Mesenchymal stem cell (in vitro differentiated cells and primary cell): ENCODE measurements around the gene MTMR2.

ENCODE experiments used
- DNase-seq: peaks from one replicate; pipeline ENCODE4 v3.0.0-alpha.2; 2013
- H2AFZ ChIP-seq: one replicate; pipeline ENCODE4 v1.6.1; 2013; ENCODE audit warnings: low read depth, mild to moderate bottlenecking, control low read depth, inconsistent platforms, low read length, moderate library complexity
- H2AK5ac ChIP-seq: 2 replicates; pipeline ENCODE4 v1.6.1; 2013; ENCODE audit warnings: low read length, moderate library complexity, mild to moderate bottlenecking, inconsistent platforms; ENCODE audit not compliant: severe bottlenecking
- H2BK120ac ChIP-seq: one replicate; pipeline ENCODE4 v1.6.1; 2013; ENCODE audit warnings: low read depth, mild to moderate bottlenecking, inconsistent platforms, low read length, moderate library complexity
- H2BK12ac ChIP-seq, 2 experiments: one replicate each; pipeline ENCODE4 v1.6.1; 2013; ENCODE audit warnings: inconsistent platforms in 2 of 2, low read length in 2 of 2, mild to moderate bottlenecking in 2 of 2, moderate library complexity in 2 of 2, control low read depth in 1 of 2
- H2BK15ac ChIP-seq: one replicate; pipeline ENCODE4 v1.6.1; 2013; ENCODE audit warnings: mild to moderate bottlenecking, low read depth, inconsistent platforms; ENCODE audit not compliant: poor library complexity, severe bottlenecking
- H2BK5ac ChIP-seq: 2 replicates; pipeline ENCODE4 v1.6.1; 2013; ENCODE audit warnings: low read depth, mild to moderate bottlenecking, low read length, control low read depth, inconsistent platforms; ENCODE audit not compliant: poor library complexity, severe bottlenecking
- H3K14ac ChIP-seq, 2 experiments: one replicate each; pipeline ENCODE4 v1.6.1; 2013; ENCODE audit warnings: inconsistent platforms in 2 of 2, low read length in 2 of 2, control low read depth in 1 of 2, mild to moderate bottlenecking in 1 of 2, moderate library complexity in 1 of 2
- H3K18ac ChIP-seq, 2 experiments: one replicate each; pipeline ENCODE4 v1.6.1; 2013; ENCODE audit warnings: inconsistent platforms in 2 of 2, low read length in 2 of 2, control low read depth in 1 of 2, low read depth in 1 of 2, mild to moderate bottlenecking in 1 of 2
- H3K23ac ChIP-seq, 2 experiments: one replicate each; pipeline ENCODE4 v1.6.1; 2013; ENCODE audit warnings: inconsistent platforms in 2 of 2, low read length in 2 of 2, mild to moderate bottlenecking in 2 of 2, moderate library complexity in 2 of 2, control low read depth in 1 of 2
- H3K27ac ChIP-seq: 2 replicates; pipeline ENCODE4 v1.5.1; 2013; ENCODE audit warnings: mild to moderate bottlenecking, moderate library complexity, low read length, control low read depth, inconsistent platforms; ENCODE audit not compliant: poor library complexity, severe bottlenecking
- H3K27me3 ChIP-seq, 2 experiments: 2 replicates each; pipeline versions ENCODE4 v1.6.1 to v1.7.0; 2013; ENCODE audit warnings: low read length in 2 of 2, mild to moderate bottlenecking in 2 of 2, moderate library complexity in 2 of 2, control low read depth in 1 of 2, inconsistent platforms in 1 of 2; ENCODE audit not compliant: control insufficient read depth in 1 of 2, insufficient read depth in 1 of 2
- H3K36me3 ChIP-seq, 2 experiments: 2 replicates each; pipeline versions ENCODE4 v1.6.1 to v1.7.0; 2013; ENCODE audit warnings: low read length in 2 of 2, control low read depth in 1 of 2, inconsistent platforms in 1 of 2, low read depth in 1 of 2, mild to moderate bottlenecking in 1 of 2; ENCODE audit not compliant: insufficient read depth in 2 of 2, control insufficient read depth in 1 of 2
- H3K4ac ChIP-seq, 2 experiments: one replicate each; pipeline ENCODE4 v1.6.1; 2013; ENCODE audit warnings: inconsistent platforms in 2 of 2, low read length in 2 of 2, mild to moderate bottlenecking in 2 of 2, moderate library complexity in 2 of 2, control low read depth in 1 of 2, low read depth in 1 of 2
- H3K4me1 ChIP-seq: 2 replicates; pipeline ENCODE4 v1.6.1; 2013; ENCODE audit warnings: low read depth, low read length, control low read depth; ENCODE audit not compliant: control insufficient read depth, insufficient read depth
- H3K4me2 ChIP-seq: 2 replicates; pipeline ENCODE4 v1.6.1; 2013; ENCODE audit warnings: low read length, mild to moderate bottlenecking, inconsistent platforms; ENCODE audit not compliant: poor library complexity, severe bottlenecking
- H3K4me3 ChIP-seq, 2 experiments: 2 replicates each; pipeline versions ENCODE4 v1.5.1 to v1.7.0; 2013; ENCODE audit warnings: low read length in 2 of 2, mild to moderate bottlenecking in 2 of 2, control low read depth in 1 of 2, low read depth in 1 of 2; ENCODE audit not compliant: insufficient read depth in 1 of 2
- H3K79me1 ChIP-seq: replicated peaks from 2 replicates; pipeline ENCODE4 v1.6.1; 2013; ENCODE audit warnings: mild to moderate bottlenecking, control low read depth, low read length, inconsistent platforms; ENCODE audit not compliant: poor library complexity, severe bottlenecking
- H3K9ac ChIP-seq: 2 replicates; pipeline ENCODE4 v1.7.0; 2013; ENCODE audit warnings: mild to moderate bottlenecking, low read length, moderate library complexity
- H3K9me3 ChIP-seq: 2 replicates; pipeline ENCODE4 v1.7.0; 2013; ENCODE audit warnings: mild to moderate bottlenecking, low read length; ENCODE audit not compliant: control insufficient read depth
- H4K8ac ChIP-seq: one replicate; pipeline ENCODE4 v1.6.1; 2013; ENCODE audit warnings: inconsistent platforms, mild to moderate bottlenecking, low read length, moderate library complexity
- H4K91ac ChIP-seq: one replicate; pipeline ENCODE4 v1.6.1; 2013; ENCODE audit warnings: mild to moderate bottlenecking, low read length, inconsistent platforms
- WGBS: methylation state at CpG from one replicate; pipeline ENCODE4 v1.1.7; 2013; ENCODE audit warnings: mixed read lengths; 5-methylcytosine and 5-hydroxymethylcytosine counted together

Gene MTMR2

DNA sequence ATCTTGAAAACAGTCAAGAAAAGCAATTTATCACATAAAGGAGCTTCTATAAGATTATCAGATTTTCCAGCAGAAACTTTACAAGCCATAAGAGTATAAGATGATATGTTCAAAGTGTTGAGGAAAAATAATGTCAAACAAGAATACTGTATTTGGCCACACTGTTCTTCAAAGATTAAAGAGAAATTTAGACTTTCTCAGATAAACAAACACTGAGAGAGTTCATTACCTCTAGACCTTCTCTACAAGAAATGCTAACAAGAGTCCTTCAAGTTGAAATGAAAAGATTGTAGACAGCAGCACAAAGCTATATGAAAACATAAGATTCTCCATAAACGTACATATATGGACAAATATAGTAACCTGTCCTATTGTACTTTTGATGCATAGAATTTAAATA lies 8.0 kb upstream of the MTMR2 start:
- H3K23ac ChIP-seq, result no peak overlapping the region
- no peak overlapping the region for H2AK5ac ChIP-seq
- no peaks in the 10 kb centered on the region for H3K36me3 ChIP-seq
- H4K8ac ChIP-seq, result no peak overlapping the region
- no peak overlapping the region for H2BK12ac ChIP-seq
- no CpG with 5 or more reads among the region's 1 CpG for WGBS
- H2AFZ ChIP-seq, result no peak overlapping the region
- H3K9me3 ChIP-seq, result peaks cover 6% of the 10 kb centered on the region
- H3K9ac ChIP-seq, result no peak overlapping the region
- no peak overlapping the region for H2BK120ac ChIP-seq
- H3K4ac ChIP-seq, result no peak overlapping the region
- no peak for DNase-seq
- H3K14ac ChIP-seq, result no peak overlapping the region
- H2BK5ac ChIP-seq, result no peak overlapping the region
- H3K18ac ChIP-seq, result no peak overlapping the region
- no peak overlapping the region for H3K4me3 ChIP-seq
- no peak overlapping the region for H3K4me2 ChIP-seq
- no peak overlapping the region for H3K27ac ChIP-seq
- no peak overlapping the region for H4K91ac ChIP-seq
- no peak overlapping the region for H2BK15ac ChIP-seq
- no peaks in the 10 kb centered on the region for H3K4me1 ChIP-seq
- no peaks in the 10 kb centered on the region for H3K79me1 ChIP-seq
- H3K27me3 ChIP-seq, result no peaks in the 10 kb centered on the region

DNA sequence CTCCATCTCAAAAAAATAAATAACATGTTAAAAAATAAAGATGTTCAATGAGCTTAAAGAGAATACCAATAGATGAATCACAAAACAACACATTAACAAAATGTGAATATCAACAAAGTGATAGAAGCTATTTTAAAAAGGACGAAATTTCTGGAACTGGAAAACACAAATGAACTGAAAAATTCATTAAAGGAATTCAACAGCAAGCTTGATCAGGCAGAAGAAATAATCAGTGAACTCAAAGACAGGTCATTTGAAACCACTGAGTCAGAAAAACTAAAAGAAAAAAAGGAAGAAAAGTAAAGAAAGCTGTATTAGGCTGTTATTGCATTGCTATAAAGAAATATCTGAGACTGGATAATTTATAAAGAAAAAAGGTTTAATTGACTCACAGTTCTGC lies 7.0 kb upstream of the MTMR2 start:
- Histone ChIP-seq H4K8ac (no peak overlapping the region), H3K36me3 (no peaks in the 10 kb centered on the region), H3K9ac (no peak overlapping the region), H3K9me3 (peaks cover 6% of the 10 kb centered on the region), H3K79me1 (no peaks in the 10 kb centered on the region), H3K23ac (no peak overlapping the region), H2AFZ (no peak overlapping the region), H2BK12ac (no peak overlapping the region), H3K4me3 (no peak overlapping the region), H2AK5ac (no peak overlapping the region), H3K27me3 (no peaks in the 10 kb centered on the region), H3K4me2 (no peak overlapping the region), H3K14ac (no peak overlapping the region), H3K18ac (no peak overlapping the region), H4K91ac (no peak overlapping the region), H3K27ac (no peak overlapping the region), H3K4ac (no peak overlapping the region), H2BK5ac (no peak overlapping the region), H2BK15ac (no peak overlapping the region), H2BK120ac (no peak overlapping the region), H3K4me1 (no peaks in the 10 kb centered on the region)
- WGBS, result no CpG with 5 or more reads among the region's 1 CpG
- DNase-seq, result no peak

DNA sequence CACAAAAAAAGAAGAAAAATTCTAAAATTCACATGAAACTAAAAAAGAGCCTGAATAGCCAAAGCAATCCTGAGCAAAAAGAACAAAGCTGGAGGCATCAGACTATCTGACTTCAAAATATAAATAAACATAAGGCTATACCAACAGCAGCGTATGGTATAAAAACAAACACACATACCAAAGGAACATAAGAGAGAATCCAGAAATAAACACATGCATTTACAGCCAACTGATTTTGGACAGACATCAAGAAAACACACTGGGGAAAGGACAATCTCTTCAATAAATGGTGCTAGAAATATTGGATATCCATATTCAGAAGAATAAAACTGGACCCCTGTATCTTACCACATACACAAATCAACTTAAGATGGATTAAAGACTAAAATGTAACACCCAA lies 2.8 kb upstream of the MTMR2 start:
- Histone ChIP-seq H2AK5ac (no peak overlapping the region), H2BK12ac (no peak overlapping the region), H3K18ac (no peak overlapping the region), H3K4me1 (no peaks in the 10 kb centered on the region), H3K9me3 (peaks cover 2% of the 10 kb centered on the region), H3K79me1 (peaks cover 1% of the 10 kb centered on the region), H3K9ac (no peak overlapping the region), H3K4ac (no peak overlapping the region), H3K27me3 (no peaks in the 10 kb centered on the region), H4K8ac (no peak overlapping the region), H3K4me2 (no peak overlapping the region), H3K14ac (no peak overlapping the region), H3K36me3 (no peaks in the 10 kb centered on the region), H3K27ac (no peak overlapping the region), H2BK15ac (no peak overlapping the region), H3K23ac (no peak overlapping the region), H2BK5ac (no peak overlapping the region), H3K4me3 (no peak overlapping the region), H4K91ac (no peak overlapping the region), H2BK120ac (no peak overlapping the region), H2AFZ (no peak overlapping the region)
- 27% methylated on average over 1 of the region's 1 CpG for WGBS
- no peak for DNase-seq

DNA sequence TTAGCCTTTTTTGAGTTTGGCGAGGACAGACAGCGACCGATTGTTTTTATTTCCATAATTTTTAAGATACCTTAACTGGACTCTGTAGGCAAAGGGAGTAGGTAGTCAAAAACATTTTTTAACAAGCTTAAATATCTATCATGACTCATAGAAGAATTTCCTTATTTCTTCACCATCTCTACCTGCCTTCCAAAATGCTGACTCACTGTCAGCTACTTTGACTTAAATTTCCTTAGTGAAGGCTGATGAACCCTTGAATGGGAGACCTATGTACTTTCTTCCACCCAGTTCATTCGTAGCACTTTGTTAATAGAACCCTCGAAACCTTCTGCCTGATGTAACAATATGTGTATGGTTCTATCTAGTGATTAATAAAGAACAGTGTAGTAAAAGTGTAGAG lies 1.1 kb upstream of the MTMR2 start:
- WGBS, result 90% methylated on average over 1 of the region's 5 CpGs
- Histone ChIP-seq H3K4me3 (peak overlapping the region in 1 of 2 experiments; percentile 99), H3K14ac (no peak overlapping the region), H2BK12ac (no peak overlapping the region), H3K4me2 (peak overlapping the region; percentile 28), H4K91ac (no peak overlapping the region), H4K8ac (no peak overlapping the region), H3K79me1 (peaks cover 1% of the 10 kb centered on the region), H2BK5ac (no peak overlapping the region), H3K9me3 (no peaks in the 10 kb centered on the region), H2AFZ (no peak overlapping the region), H3K4ac (no peak overlapping the region), H3K36me3 (no peaks in the 10 kb centered on the region), H3K18ac (no peak overlapping the region), H3K23ac (no peak overlapping the region), H2BK15ac (no peak overlapping the region), H3K27me3 (no peaks in the 10 kb centered on the region), H3K4me1 (no peaks in the 10 kb centered on the region), H3K9ac (peak overlapping the region; percentile 100), H2BK120ac (no peak overlapping the region), H2AK5ac (no peak overlapping the region), H3K27ac (peak overlapping the region; percentile 25)
- DNase-seq, result peak; percentile 28
